GM19351 (cell line): ENCODE measurements around the gene MBP.

ENCODE experiments used
- ATAC-seq: cut with Tn5 transposase; IDR thresholded peaks from one replicate; pipeline ENCODE4 v1.9.1; 2021; ENCODE audit warnings: mild to moderate bottlenecking, moderate library complexity; ENCODE audit not compliant: unreplicated experiment

Gene MBP

DNA sequence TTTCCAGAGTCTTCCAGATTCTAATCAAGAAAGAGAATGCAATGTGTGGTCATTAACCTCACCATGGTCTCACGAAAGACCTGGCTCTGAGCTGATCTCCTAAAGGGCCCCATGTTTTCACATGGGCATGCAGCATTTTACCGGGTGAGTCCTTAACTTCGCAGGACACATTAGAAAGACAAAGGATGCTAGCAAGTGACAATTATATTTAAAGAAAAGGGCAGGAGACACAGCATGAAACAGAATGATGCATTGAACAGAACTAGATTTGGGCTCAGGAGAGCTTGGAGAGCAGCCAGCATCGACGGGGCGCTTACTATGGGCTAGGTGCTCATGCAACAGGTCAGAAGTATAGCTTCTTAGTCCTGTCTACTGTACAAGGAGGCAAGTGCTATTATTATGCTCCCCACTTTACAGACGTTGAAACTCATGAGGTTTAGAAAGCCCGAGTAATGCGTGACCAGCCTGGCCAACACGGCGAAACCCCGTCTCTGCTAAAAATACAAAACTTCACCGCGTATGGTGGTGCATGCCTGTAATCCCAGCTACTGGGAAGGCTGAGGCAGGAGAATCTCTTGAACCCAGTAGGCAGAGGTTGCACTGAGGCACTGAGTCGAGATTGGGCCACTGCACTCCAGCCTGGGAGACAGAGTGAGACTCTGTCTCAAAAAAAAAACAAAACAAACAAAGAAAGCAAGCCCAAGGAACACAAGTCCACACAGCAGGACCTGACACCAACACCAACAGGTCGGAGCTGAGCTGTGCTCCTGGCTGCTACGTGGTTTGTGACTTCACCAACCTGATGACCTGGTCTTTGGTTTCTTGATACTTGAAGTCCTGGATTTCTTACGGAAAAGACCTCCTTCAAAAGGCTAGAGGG, 16.1 kb downstream of the MBP start:
- no peak for ATAC-seq

DNA sequence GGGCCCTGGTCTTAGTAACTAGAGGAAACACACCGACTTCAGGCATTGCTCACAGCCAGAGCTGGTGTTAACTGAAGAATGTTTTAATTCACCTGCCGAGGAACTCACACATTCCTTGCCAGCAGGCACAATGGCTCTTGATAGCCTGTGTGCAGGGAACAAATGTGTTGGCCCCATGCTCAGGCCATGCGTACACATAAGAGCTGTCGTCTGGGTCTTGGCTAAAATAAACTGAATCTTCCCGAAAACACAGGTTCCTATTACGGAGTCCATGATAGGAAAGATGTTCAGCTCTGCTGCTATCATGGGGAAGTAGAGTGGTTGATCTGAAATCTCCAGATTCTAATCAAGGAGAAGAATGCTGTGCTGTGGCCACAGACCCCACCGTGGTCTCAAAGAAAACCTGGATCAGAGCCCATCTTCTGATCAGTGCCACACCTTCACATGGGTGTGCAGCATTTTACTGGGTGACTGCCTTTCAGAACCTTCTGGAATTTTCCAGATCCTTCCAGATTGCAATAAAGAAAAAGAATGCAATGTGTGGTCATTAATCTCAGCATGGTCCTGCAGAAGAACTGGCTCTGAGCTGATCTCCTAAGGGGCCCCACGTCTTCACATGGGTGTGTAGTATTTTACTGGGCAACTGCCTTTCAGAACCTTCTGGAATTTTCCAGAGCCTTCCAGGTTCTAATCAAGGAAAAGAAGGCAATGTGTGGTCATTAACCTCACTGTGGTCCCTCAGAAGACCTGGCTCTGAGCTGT, 17.2 kb downstream of the MBP start:
- ATAC-seq: no peak

DNA sequence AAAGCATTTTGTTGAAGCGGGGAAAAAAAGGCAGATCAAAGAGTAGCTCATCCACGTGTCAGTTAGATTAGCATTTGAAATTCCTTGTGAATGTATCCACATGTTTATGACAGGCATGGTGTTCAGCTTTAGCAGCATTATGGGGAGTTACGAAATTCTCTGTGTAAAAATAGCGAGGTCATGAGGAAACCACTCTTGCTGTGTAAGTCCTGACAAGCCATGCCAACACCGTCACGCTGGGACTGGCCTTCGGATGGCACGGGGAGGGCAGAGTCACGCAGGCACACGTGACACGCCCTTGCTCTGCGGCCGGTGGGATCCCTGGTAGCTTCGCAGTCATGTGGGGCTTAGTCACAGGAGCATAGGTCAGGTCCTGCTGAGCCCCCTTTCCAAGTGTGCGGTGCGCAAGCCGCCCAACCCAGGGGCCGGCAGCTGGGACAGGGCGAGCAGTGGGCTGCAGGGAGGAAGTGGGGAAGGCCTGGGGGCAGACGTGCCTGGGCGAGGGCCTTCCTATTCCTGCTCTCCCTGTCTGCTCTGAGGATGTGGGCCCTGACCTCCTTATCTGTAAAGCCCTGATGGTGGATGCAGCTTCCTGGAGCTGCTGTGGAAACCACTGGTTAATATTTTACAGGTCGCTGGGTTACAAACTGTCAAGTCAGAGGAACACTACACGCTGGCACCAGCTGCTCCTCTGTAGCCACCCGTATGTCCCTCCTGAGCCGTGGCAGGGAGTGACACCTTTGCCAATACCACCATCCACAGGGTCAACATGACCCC, 18.0 kb downstream of the MBP start:
- peak; percentile 64 for ATAC-seq

DNA sequence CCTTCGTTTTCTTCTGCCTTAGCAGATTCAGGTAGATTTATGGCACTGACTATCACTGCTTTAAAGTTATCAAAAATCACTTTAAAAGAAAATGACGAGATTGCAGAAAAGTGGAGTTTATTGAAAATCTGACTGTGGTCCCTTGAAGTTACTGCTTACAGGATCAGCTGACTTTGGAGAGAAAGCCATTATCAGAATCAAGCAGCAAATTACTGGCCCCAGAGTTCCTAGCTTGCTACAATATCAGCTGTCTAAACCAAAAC, 18.5 kb downstream of the MBP start:
- ATAC-seq: no peak

DNA sequence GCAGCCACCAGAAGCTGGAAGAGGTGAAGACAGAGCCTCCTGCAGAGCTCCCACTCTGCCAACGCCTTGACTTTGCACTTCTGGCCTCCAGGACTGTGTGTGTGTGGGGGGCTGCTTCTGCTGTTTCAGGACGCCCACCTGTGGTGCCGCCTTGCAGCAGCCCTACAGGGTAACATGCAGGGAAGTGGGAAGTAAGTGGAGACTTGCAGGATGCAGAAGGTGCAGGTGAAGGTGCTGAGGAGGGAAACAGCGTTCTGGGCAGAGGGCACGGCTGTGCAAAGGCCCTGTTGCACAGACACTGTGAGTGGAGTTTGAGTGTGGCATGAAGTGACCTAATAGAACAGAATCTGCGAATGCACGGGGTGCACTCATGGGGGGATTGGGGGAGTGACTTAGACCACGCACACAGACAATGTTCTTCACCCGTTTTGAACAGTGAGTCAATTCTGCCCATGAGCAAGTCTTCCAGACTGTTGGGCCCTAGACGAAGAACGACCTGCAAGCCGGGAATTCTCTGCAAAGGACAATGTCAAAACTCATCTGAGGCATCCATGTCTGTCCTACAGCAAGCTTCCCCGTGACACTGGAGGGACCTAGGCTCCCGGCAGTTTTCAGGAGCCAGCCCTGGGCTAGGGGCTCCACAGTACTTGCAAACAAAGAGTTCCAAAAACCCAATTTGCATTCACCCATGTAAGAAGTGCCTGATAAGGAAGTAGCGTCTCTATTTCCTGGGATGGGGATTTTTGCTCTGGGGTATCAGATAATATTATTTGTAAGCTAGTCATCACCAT, 19.0 kb downstream of the MBP start:
- ATAC-seq: no peak

DNA sequence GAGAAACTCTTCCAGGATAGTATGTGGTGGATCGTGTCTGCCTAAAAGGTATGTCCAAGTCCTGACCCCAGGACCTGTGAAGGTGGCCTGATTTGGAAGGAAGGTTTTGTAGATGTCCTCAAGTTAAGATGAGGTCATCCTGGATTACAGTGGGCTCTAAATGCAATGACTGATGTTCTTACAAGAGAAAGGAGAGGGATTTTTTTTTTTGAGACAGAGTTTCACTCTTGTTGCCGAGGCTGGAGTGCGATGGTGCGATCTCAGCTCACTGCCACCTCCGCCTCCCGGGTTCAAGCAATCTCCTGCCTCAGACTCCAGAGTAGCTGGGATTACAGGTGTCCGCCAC, 19.9 kb downstream of the MBP start:
- no peak for ATAC-seq

DNA sequence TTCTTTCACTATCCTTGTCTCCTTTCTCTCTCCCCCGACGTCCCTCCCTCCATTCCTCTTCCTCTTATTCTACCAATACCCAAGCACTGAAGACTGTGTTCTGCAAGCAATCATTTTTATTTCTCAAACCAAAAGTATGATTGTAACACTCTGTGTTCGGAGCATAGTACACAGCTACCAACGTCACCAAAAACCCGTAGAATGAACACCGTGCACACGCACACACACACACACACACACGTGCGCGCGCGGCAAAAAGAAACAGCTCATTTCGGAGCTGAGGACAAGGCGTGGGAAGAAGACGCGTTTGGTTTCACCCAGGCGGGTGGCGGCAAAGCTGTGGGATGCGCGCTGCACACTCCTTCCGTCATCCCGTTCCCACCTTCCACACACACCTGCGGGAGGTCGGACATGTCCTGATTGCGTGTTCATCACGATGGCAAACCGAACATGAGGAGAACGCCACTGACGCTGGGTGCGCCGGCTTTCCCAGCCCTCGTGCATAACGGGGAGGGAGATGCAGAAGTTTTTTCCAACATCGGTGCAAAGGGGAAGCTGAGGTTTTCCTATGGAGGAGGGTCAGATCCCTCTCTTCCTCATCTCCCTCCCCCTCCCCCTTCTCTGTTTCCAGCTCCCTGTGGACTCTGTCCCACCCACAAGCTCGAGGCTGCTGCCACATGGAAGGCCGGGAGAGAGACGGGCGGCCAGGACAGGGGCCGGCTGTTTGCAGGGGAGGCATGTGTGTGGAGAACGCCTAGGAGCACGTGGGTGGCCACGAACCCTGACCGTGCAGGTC, 20.4 kb downstream of the MBP start:
- no peak for ATAC-seq

DNA sequence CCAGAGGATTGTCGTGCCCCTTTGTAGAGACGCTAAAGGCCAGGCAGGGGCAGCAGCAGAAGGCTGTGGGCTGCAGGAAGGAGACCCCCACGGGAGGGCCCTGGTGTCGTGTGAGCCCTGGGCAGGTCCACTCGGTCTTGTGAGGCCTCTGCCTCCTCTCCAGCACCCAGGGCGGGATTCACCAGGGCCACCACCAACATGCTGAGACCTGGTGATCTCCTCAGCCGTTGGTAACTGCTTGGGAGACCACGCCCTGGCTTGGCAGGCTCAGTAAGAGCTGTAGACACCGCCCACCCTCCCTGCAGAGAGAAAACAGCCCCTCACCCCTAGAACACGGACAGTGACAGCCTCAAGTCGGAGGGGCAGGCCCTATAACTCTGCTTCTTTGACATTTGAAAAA, 21.1 kb downstream of the MBP start:
- no peak for ATAC-seq

DNA sequence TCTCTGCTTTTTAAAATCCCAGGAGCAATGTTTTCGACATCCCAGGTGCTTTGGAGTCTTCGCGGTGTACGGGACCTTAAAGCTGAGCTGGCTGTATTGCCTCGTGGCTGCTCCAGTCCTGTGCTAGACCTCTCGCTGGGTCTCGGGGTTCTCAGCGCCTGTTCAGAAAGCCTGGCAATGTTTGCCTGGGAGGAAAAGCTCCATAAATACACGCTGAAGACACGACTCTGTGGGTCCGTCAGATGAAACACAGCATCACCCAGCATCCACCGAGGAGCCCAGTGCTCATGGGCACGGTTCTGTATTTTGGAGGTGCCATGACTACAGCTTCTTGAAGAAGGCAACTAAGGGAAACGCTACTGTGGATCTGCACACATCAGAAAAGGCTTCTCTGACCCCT, 21.6 kb downstream of the MBP start:
- no peak for ATAC-seq

DNA sequence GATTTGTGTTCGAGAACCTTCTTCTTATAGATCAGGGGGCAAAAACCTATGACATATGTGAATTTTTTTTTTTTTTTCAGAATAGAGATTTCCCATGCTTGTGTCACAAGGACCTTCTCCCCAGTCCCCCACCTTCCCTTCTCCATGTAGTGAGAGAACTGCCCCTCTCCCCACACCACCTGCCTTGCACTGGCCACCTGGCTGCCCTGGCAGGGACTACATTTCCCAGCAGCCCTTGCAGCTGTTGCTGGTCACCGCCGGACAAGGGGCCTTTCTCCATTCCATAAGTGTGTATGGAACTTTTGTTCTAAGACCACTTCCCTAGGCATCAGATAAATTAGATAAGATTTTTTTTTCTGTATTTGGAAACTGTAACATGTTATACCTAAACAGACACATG, 22.2 kb downstream of the MBP start:
- no peak for ATAC-seq

DNA sequence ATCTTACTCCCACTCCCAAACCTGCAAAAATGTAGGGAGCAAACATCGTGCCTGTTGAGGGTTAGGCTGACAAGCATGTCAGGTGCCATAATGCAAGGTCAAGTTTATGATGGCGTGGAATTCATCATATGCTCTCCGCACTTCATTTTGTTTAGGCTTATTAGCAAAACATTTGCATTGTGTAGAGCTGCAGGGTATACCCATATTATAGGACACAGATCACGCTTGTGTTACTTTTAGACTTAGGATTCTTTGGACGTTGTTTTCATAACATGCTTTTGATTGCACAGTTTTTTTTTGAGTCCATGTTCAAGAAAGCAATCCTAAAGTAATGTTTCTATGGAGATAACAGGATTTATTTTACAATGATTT, 22.9 kb downstream of the MBP start:
- ATAC-seq: no peak

DNA sequence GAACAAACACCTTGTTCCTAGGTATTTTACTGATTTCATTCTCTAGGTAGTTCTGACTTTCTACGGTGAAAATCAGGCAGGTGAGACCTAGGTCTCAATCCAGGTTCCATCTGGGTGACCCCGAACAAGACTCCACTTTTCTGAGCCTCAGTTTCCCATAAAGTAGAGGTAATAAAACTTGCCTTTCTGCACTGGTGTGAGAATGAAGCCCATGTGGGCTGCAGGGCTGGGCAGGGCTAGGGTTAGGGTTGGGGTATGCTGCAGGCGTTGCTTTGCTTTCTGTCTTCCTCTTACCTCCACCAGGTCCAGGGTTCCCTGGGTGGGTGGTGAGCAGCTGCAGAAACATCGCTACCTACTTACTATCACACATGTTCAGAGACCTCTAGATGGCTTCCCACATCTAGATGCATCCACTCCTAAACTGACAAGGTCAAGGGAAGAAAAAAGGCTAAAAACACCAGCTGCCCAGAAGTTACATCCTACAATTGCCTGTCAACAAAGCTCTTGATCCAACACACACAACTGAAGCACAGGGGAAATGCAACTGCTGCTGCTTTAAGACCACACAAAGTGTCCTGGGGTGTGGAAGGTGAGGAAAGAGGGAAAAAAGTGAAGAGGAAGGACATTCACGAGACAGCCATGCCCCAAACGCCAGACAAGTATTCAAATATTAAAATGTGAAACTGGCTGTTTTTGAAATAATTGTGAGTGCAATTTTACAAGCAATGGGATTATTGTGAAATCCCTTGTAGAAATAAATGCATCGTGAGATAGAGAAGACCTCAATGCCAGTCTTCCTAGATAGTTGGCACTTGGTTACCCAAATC, 23.5 kb downstream of the MBP start:
- no peak for ATAC-seq

DNA sequence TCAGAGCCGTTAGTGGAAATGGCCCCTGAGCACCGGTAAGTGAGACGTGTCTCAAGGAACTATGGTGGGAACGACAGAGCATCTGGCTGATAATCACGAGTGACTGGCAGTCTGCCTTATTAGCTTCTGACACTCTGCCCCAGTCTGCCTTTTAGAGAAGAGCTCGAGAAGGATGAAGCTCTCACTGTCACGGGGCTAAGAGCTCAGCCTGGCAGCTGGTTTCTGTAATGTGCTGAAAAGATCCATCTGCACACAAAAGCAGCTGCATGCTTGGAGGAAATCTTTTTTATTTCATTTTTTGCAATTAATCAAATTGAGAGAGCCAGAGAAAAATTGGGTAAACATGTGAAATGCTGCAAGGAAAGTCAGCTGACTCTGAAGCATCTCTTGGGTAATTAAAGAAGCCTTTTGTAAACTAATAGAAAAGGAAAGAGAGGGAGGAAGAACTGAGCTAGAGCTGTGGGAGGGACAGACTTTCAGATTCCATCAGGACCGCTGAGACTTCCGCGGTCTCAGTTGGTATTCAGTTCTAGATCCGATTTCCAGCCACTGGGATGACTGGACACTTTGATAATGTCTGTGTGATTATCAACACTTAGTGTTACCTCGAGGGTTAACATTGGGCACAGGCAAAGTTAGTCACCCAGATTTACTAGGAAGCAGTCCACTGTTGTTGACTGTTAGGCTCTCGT, 24.4 kb downstream of the MBP start:
- ATAC-seq: peak; percentile 57

DNA sequence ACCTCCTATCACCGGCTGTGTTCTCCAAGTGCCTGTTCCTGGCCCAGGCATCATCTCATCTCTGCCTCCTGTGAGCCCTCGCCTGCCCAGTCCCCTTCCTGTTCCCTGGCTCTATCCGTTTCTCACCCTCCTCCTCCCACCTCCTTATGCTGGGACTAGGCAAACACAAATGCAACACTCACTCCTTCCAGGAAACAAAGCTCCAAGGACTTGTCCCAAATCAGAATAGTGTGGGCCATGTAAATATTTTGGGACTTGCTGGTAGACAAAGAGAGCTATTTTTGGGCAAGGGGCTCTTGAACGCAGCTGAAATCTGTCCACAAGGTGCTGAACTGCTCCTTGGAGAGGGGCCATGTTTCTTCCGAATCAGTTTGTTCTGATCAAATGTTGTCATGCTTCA, 25.3 kb downstream of the MBP start:
- no peak for ATAC-seq

DNA sequence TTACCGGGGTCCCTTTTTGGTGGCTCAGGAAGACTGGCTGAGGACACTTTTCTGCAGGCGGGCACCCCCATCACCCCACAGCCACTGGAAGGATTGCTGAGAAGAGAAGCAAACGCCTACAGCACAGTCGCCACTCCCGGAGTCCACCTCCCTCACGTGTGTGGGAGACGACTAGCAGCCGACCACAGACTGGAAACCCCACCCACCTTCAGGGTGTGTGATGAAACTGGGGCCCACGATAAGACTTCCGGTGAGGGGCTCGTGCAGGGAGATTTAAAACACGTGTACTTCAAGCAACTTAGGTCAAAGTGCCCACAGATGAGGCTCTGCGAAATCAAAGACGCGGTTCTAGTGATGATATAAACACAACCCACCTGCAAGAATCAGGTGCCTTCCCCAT, 26.3 kb downstream of the MBP start:
- ATAC-seq: peak; percentile 20

DNA sequence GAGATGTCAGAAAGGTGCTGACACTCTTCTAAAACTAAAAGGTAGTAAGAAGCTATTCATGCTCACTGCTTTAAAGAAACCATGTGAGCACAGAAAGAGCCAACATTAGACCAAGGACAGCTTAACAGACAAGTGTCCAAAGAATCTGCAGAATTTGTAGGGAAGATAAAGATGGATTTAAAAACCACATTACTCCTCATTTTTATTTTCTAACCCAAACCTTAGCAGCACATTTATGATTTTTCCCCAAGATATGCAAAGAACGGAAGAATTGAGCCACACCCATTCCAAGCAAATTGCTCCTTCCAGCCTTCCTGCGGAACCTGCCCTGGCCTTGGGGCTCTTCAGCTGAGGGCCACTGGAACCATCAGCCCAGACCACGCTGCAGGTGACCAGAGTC, 26.9 kb downstream of the MBP start:
- no peak for ATAC-seq

DNA sequence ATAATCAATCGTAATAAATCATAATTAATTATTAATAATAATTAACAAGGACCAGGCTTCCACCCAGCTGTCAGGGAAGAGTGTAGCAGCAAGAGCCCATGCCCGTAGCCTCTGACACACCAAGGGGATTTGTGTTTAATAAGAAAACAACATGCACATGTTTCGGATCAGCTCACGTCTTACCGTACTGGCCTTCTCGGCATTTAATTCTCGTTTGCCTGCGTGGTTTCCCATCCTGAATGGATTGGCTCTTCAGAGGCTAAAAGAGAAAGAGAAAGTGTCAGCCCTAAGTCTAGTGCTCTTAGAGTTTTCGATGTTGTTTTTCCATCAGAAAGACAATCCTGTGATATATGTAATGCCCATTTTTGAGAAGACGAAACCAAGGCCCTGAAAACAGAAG, 27.6 kb downstream of the MBP start:
- no peak for ATAC-seq

DNA sequence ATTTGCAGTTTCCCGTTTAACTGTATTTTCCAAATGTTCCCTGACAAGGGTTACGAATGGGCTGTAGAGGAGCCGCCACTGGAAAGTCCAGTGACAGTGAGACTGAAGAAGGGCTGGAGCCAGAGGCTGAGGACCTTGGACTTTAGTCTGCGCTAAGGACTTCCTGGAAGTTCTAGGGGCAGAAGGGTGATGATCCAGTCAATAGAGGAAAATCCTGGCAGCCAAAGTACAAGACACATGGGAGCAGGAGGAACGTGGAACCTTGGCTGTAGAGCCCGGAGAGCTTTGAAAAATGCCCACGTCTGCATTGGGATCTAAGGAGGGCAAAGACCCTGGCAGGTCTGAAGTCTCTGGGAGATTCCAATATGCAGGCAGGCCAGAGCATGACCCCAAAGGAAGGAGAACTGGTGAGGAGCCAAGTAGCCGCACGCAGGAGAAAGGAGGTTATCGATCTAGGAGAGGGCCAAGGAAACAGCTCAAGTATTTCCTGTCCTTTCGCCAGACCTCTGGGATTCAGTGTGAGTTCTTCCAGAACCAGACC, 28.5 kb downstream of the MBP start:
- no peak for ATAC-seq
